ENCODE measurements around the gene GPS2.

The GPS2 gene

GRCh38 chr17:7332111-7332510 lies 17.0 kb upstream of the GPS2 start:
- no peaks in the 10 kb centered on the region for H3K36me3 ChIP-seq (replicated peaks; ENCODE audit: low read depth, low read length)
- H2AFZ ChIP-seq (ENCODE audit: low read depth, low read length) = peak overlapping the region; percentile 30; the same call in 1 of the 2 replicates
- TF ChIP-seq, protein P1, sequence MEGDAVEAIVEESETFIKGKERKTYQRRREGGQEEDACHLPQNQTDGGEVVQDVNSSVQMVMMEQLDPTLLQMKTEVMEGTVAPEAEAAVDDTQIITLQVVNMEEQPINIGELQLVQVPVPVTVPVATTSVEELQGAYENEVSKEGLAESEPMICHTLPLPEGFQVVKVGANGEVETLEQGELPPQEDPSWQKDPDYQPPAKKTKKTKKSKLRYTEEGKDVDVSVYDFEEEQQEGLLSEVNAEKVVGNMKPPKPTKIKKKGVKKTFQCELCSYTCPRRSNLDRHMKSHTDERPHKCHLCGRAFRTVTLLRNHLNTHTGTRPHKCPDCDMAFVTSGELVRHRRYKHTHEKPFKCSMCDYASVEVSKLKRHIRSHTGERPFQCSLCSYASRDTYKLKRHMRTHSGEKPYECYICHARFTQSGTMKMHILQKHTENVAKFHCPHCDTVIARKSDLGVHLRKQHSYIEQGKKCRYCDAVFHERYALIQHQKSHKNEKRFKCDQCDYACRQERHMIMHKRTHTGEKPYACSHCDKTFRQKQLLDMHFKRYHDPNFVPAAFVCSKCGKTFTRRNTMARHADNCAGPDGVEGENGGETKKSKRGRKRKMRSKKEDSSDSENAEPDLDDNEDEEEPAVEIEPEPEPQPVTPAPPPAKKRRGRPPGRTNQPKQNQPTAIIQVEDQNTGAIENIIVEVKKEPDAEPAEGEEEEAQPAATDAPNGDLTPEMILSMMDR (IDR thresholded peaks at IDR 0.05; ENCODE audit: low read depth, low read length) = no peak
- no peak for TF ChIP-seq EZH2phosphoT487 (IDR thresholded peaks at IDR 0.05; ENCODE audit: low read depth)
- H3K79me2 ChIP-seq (ENCODE audit: low read length) = peaks cover 23% of the 10 kb centered on the region
- H4K20me1 ChIP-seq (ENCODE audit: insufficient read depth, low read length) = no peaks in the 10 kb centered on the region
- H3K4me3 ChIP-seq (ENCODE audit: low read length) = peak overlapping the region; percentile 67
- H3K9ac ChIP-seq (ENCODE audit: low read length) = peak overlapping the region; percentile 54
- H3K4me1 ChIP-seq (ENCODE audit: low read length) = peaks cover 42% of the 10 kb centered on the region
- H3K27ac ChIP-seq (ENCODE audit: low read length) = peak overlapping the region; percentile 59
- H3K4me2 ChIP-seq (ENCODE audit: low read length) = peak overlapping the region; percentile 80
- H3K9me3 ChIP-seq (ENCODE audit: insufficient read depth, low read length) = no peaks in the 10 kb centered on the region
- no peaks in the 10 kb centered on the region for H3K27me3 ChIP-seq (ENCODE audit: low read depth, low read length)

DNA sequence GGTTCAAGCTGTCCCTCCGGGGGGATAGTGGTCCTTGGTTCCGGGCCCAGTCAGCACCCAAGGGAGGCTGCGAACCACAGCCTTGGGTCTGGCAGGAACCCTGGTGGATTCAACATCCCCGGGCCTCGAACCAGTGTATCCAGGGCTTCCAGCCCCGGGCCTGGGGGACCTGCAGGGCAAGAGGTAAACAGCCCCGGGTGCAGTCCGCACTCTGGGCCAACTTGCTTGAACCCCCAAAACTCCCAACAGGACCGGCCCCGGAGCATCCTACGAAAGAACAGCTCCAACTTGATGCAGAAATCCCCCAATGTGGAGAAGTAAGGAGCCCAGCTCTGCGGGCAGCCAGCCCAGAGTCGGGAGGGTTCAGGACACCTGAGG lies 15.5 kb upstream of the GPS2 start:
- no peaks in the 10 kb centered on the region for H4K20me1 ChIP-seq (ENCODE audit: insufficient read depth, low read length)
- H3K4me3 ChIP-seq (ENCODE audit: low read length) = peak overlapping the region; percentile 88
- H3K79me2 ChIP-seq (ENCODE audit: low read length) = peaks cover 16% of the 10 kb centered on the region
- peaks cover 32% of the 10 kb centered on the region for H3K4me1 ChIP-seq (ENCODE audit: low read length)
- TF ChIP-seq, protein P1 (IDR thresholded peaks at IDR 0.05; ENCODE audit: low read depth, low read length) = no peak
- no peak for TF ChIP-seq EZH2phosphoT487 (IDR thresholded peaks at IDR 0.05; ENCODE audit: low read depth)
- no peaks in the 10 kb centered on the region for H3K9me3 ChIP-seq (ENCODE audit: insufficient read depth, low read length)
- H3K4me2 ChIP-seq (ENCODE audit: low read length) = peak overlapping the region; percentile 89
- no peak overlapping the region for H2AFZ ChIP-seq (ENCODE audit: low read depth, low read length)
- H3K27me3 ChIP-seq (ENCODE audit: low read depth, low read length) = no peaks in the 10 kb centered on the region
- peak overlapping the region; percentile 94 for H3K9ac ChIP-seq (ENCODE audit: low read length)
- no peaks in the 10 kb centered on the region for H3K36me3 ChIP-seq (replicated peaks; ENCODE audit: low read depth, low read length)
- H3K27ac ChIP-seq (ENCODE audit: low read length) = peak overlapping the region; percentile 93

DNA sequence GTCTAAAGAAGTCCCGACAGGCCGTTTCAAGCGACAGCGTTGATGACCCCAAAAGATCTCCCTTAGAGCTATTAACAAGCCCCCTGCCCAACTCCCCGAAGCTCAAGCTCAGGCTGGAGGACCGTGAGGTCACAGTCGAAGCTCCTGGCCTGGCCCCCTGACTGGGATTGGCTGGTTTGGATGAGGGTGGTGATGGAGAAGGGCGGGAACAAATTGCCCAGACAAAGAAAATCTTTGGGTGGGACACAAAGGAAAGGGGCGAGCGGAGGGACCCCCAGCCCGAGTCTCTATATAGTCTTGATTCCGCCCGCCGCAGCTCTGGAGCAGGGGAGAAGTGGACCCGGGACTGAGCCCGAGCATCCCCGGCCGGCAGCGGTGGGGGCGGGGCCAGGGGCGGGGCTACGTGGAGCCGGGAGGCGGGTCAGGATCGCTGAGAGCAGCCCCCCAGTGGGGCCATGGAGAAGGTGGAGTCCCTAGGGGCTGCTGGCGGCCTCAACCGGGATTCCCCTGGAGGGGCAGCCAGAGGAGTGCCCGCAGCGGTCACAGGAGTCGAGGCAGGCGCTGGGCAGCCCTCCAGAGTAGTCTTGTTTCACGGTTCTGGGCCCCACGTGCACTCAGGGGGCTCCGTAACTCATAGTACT lies 15.0 kb upstream of the GPS2 start:
- no peak for TF ChIP-seq EZH2phosphoT487 (IDR thresholded peaks at IDR 0.05; ENCODE audit: low read depth)
- TF ChIP-seq, protein P1 (IDR thresholded peaks at IDR 0.05; ENCODE audit: low read depth, low read length) = no peak
- Histone ChIP-seq H3K4me3 (ENCODE audit: low read length) (peak overlapping the region; percentile 88), H3K27me3 (ENCODE audit: low read depth, low read length) (no peaks in the 10 kb centered on the region), H2AFZ (ENCODE audit: low read depth, low read length) (0 out of 2 replicates have a peak overlapping the region, but pooled peaks have one; percentile 32), H4K20me1 (ENCODE audit: insufficient read depth, low read length) (no peaks in the 10 kb centered on the region), H3K36me3 (replicated peaks; ENCODE audit: low read depth, low read length) (no peaks in the 10 kb centered on the region), H3K27ac (ENCODE audit: low read length) (peak overlapping the region; percentile 93), H3K9ac (ENCODE audit: low read length) (peak overlapping the region; percentile 94), H3K4me1 (ENCODE audit: low read length) (peaks cover 30% of the 10 kb centered on the region), H3K79me2 (ENCODE audit: low read length) (peaks cover 16% of the 10 kb centered on the region), H3K9me3 (ENCODE audit: insufficient read depth, low read length) (no peaks in the 10 kb centered on the region), H3K4me2 (ENCODE audit: low read length) (peak overlapping the region; percentile 89)

DNA sequence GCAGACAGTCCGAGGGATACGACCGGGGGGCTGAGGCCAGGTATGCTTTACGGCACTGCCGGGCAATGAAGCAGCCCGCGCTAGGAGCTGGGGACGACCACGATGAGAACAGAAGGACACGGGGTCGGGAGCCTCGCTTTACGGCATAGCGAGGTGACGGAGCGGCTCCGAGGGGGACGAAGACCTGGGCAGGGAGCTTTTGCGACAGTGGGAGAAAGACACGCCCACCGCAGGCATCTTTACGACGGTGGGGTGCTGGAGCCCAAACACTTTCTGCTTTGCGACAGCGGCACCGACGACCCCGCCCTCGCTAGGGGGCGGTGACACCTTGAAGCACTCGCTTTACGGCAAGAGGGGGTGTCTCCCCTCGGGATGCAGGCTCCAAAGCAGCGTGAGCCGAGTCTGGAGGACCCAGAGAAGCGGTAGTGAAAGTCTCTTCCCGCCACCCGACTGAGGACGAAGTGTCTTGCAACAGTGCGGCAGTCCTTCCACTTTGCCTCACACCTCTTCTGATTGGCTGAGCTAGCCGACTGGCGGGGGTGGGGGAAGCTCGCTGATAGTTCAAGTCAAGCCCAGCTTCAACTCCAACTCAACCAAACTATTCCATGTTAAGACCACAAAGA lies 14.3 kb upstream of the GPS2 start:
- no peaks in the 10 kb centered on the region for H3K27me3 ChIP-seq (ENCODE audit: low read depth, low read length)
- peaks cover 16% of the 10 kb centered on the region for H3K79me2 ChIP-seq (ENCODE audit: low read length)
- peaks cover 3% of the 10 kb centered on the region for H3K36me3 ChIP-seq (replicated peaks; ENCODE audit: low read depth, low read length)
- H3K4me3 ChIP-seq (ENCODE audit: low read length) = peak overlapping the region; percentile 88
- peak overlapping the region; percentile 89 for H3K4me2 ChIP-seq (ENCODE audit: low read length)
- H4K20me1 ChIP-seq (ENCODE audit: insufficient read depth, low read length) = no peaks in the 10 kb centered on the region
- peak overlapping the region; percentile 93 for H3K27ac ChIP-seq (ENCODE audit: low read length)
- peak overlapping the region; percentile 94 for H3K9ac ChIP-seq (ENCODE audit: low read length)
- TF ChIP-seq, protein P1 (IDR thresholded peaks at IDR 0.05; ENCODE audit: low read depth, low read length) = no peak
- no peak for TF ChIP-seq EZH2phosphoT487 (IDR thresholded peaks at IDR 0.05; ENCODE audit: low read depth)
- H3K4me1 ChIP-seq (ENCODE audit: low read length) = peaks cover 30% of the 10 kb centered on the region
- H2AFZ ChIP-seq (ENCODE audit: low read depth, low read length) = peak overlapping the region; percentile 32; the same call in 1 of the 2 replicates
- H3K9me3 ChIP-seq (ENCODE audit: insufficient read depth, low read length) = no peaks in the 10 kb centered on the region

Data from OCI-LY3 (cell line).